ENCODE data around the gene BCL2L11.

The BCL2L11 gene

DNA sequence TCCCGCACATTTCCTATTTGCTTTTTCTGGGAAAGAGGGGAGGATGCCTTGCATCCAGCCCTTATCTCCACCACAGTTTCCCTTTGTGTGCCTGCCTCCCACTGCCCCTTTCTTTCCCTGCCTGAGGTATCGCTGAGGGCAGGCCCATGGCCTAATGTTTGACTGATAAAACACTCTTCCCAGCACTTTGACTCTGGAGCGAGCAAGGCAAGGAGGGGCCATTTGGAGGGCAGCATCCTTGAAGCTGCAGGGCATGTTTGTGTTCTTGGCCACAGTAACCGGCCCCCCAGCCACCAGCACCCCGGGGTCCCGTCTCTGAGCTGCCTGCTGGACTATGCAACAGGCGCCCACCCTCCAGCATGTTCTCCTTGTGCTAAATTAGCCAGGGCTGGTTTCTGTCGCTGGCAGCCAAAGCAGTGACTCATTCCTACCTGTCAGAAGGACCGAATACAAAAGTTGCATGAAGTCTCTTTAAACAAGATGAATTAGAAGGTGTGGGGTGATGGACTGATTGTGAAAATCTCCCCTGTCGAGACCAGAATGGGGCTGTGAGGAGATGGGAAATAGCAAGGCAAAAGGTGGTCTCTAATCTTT is 50.7 kb downstream of the BCL2L11 start:
- DNase-seq = no peak

DNA sequence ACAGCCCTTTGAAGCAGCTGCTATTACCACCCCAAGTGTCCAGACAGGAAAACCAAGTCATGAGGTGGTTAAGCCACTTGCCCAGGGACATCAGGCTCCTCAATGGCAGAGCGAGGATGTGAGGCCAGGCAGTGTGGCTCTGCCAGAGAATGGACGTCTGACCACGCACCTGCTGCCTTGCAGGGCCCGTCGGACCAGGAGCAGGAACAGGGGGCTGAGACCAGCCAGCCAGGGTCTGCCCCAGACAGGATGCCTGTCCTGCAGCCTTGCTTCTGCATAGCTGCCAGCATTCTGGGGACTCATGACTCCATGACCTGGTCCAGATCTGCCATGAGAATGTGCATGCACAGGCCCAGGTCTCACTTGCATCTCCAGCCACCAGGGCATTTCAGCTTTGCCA is 52.0 kb downstream of the BCL2L11 start:
- DNase-seq = no peak

- DNase-seq = no peak
Measured at GRCh38 chr2:111173338-111173737, 52.6 kb downstream of the BCL2L11 start.

DNA sequence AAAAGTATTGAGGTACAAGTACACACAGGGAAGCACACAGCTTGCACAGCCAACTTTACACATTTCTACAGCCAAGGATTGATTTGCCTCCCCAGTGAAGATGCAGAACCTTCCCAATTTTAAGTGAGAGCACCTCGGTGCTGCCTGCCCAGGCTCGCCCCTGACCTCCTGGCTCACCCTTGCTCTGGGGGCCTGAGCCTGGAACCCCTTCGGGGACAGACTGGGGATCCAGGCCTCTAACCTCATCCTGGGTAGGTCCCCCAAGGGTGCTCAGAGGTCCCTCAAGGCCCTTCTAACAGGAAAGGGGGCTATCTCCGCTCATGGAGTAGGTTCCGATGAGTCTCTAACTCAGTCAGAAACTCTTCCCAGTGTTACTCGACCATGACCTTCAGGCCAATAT is 53.1 kb downstream of the BCL2L11 start:
- no peak for DNase-seq

DNA sequence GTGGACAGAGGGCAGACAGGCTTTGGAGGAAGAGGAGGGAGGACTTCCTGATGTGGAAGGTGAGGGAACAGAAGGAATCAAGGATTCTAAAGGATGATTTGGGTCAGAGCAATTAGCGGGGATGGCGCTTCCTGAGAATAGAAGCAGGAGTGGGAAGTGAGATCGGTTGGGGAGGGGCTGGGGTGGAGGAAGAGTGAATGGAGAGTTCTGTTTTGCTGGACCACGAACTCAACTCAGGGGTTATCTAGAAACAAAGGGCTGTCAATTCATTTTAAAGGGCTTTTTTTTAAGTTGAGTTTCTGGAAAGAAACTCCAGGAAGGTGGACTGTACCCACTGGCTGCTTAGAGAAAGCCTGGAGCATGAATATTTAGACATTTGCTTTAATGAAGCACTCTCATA is 54.9 kb downstream of the BCL2L11 start:
- no peak for DNase-seq

GRCh38 chr2:111176388-111176787 is 55.7 kb downstream of the BCL2L11 start:
- no peak for DNase-seq

DNA sequence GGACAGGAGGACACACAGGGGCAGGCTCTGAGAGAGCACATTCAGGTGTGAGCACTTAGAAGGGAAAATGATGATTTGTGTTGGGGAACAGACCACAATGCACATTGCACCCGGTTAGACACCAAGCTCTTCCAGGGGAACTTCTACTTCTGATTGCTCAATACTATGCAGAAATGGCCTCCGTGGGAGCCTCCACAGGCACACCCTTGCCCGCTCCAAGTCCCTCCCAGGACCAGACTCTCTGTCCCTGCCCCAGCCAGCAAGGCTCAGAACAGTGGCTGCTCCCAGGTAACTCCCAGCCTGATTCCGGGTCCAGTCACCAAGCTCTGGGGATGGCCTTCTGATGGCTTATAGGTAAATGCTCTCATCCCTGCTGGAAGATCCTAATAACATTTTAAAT is 56.2 kb downstream of the BCL2L11 start:
- DNase-seq = no peak

GRCh38 chr2:111178296-111178695 is 57.6 kb downstream of the BCL2L11 start:
- no peak for DNase-seq

- DNase-seq = no peak
Measured at GRCh38 chr2:111178730-111179405, 58.2 kb downstream of the BCL2L11 start.

DNA sequence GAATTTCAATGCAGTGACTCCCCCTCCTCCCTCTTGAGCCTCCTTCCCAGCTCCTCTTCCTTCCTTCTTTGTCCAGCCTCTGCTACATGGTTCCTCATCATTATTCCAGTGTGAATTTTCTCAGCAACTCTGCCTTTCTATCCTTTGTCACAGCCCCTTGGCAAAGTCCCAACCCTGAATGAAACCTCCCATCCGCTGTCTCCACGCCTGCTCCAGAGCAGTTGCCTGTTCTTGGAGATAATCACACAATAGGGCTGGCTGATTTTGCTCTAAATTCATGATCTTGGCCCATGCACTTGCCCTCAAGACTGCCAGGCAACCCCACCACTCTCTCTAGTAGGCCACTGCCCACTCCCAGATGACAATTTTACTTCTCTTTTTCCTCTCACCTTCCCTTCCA is 61.4 kb downstream of the BCL2L11 start:
- DNase-seq = no peak

GRCh38 chr2:111182740-111183139 is 62.0 kb downstream of the BCL2L11 start:
- DNase-seq = no peak

- DNase-seq = no peak
Measured at GRCh38 chr2:111184725-111185310, 64.1 kb downstream of the BCL2L11 start.

DNA sequence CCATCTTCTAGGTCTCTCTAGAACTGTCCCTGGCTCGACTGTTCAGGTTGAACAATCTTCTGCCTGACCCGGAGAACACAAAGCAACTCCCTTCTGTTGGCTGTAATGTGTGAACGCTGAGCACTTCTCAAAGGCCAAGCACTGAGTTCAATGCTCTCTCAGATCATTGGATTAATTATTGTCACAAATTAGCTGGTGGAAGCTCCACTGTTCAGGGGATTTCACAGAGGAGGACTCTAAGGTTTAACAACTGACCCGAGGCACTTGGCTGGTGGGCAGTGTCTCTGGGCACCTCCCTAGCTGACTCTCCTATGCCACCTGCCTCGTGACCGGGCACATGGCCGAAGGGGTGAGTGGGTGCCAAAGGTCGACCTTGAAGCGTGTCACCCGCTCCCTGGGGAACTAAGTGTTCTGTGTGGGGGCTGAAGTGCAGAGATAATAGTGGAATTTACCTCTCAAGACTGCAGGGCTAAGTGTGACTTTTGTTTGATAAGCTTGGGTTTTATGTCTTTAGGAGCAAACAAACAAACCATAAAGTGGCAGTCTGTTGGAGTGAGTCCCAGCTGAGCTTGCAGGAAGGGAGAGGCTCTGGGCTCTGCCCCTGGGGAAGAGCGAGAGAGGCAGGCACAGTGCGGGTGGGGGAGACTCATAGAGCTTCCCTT is 64.8 kb downstream of the BCL2L11 start:
- no peak for DNase-seq

- DNase-seq = no peak
Measured at GRCh38 chr2:111186121-111186715, 65.5 kb downstream of the BCL2L11 start.

GRCh38 chr2:111186933-111187332 is 66.2 kb downstream of the BCL2L11 start:
- no peak for DNase-seq

- no peak for DNase-seq
Measured at GRCh38 chr2:111188681-111189080, 68.0 kb downstream of the BCL2L11 start.

DNA sequence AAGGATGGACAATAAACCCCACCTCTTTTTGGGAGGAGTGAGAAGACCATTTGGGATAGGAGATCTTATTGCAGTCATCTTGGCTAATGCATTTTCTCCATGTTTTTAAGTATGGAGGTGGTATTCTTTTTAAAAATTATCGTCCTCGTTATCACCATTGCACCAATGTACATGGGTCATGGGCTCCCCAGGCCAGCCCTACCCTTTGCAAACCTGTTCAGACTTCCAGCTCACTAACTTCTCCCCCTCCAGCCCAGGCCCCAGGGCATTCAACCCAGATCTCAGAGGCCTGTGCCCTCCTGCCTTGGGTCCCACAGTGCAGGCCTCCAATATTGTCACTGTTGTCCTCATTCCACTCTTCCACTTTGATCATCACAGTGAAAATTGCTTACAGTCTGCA is 68.4 kb downstream of the BCL2L11 start:
- DNase-seq = no peak

DNA sequence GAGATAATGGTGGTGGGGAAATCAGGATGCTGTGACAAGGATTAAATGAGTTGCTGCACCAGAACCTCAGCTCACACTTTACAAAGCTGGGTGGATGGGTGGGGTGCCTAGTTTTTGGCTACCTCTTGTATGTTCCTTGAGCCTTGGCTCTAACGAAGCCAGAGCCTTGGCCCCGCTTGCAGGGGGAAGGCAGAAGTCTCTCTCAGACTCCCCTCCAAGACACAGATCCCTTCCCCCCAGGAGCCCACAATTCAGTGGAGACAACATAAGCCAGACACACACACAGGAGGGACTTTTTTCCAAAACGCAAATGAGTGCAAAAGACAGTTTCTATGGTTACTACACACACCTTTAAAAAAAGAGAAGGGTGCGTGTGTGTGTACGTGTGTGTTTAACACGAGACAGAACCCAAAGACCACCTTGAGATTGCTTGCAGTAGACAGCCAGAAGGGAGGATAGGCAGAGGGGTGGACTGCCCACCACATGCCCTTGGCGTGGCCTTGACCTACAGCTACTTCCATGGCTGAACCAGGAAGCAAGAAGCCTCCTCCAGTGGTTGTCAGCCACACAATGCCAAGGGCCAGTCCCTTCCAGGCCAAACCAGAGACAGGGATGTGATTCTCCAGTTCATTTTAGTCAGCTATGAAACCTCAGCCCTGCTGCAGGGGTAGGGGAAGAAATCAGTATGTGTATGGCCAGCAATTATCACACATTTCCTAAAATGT is 70.3 kb downstream of the BCL2L11 start:
- DNase-seq = no peak

DNA sequence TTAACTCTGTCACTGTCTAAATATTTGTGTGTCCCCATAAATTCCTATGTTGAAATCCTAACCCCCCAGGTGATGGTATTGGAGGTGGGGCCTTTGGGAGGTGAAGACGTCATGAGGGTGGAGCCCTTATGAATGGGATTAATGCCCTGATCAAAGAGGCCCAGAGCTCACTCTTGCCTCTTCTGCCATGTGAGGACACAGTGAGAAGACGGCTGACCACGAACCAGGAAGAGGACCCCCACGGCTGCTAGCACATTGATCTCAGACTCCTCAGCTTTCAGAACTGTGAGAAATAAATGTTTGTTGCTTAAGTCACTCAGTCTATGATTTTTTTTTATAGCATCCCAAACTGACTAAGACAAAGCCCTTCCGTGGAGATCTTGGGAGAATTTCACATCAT is 71.2 kb downstream of the BCL2L11 start:
- no peak for DNase-seq

DNA sequence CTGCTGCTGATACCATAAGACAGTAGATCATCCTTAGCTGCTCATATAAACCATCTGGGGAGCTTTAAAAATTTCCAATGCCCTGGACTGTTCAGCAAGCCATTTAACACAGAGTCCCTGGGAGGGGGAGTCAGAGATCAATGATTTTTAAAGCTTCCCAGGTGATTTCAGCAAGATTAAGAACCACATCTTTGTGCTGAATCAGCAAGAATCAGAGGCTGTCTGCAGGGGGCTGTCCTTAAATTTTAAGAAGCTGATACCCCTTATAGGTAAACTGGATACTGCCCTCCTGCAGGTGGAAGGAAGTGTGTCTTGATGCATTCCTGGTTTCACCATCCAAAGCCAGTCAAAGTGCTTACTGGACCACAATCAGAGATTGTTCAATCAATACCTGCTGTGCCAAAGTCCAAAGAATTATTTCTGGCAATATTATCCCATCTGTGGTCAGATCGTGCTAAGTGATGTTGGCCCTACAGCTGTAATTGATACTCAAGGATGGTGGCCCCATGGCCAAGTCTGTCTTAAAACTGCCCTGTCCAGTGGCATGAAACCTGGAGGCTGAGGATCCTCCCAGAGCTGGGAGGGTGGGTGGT is 72.2 kb downstream of the BCL2L11 start:
- no peak for DNase-seq

DNA sequence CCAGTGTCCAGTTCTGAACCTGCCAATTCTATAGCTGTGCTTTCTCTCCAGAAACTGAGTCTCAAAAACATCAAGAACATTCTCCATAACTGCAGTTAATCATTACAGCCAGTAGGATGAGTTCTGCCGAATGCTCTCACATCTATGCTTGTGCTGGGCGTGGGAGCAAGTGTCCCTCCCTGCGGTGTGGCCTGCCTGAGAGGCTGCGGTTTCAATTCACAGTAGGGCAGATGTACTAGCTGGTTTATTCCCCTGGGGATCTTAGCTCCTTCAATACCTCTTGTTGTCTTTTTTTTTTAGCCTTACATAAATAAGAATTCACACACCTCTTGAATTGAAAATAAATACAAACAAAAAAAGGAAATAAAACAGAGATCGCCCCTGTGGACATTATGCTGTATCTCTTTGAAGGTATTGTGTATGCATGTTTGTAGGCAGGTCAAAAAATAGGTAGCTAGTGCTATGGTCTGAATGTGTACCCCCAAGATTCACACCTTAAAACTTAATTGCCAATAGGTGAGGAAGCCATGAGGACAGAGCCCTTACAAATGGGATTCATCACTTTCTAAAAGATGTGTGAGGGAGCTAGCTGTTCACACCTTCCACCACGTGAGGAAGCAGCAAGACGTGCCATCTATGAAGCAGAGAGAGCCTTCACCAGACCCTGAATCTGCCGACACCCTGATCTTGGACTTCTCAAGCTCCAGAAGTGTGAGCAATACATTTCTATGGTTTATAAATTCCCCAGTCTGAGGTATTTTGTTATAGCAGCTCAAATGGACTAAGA is 74.3 kb downstream of the BCL2L11 start:
- no peak for DNase-seq

- no peak for DNase-seq
Measured at GRCh38 chr2:111196435-111196834, 75.7 kb downstream of the BCL2L11 start.
